Amygdala (tissue), 56 donors: ENCODE results near the gene CHID1.

Experiments used
- DNase-seq, 56 donors: peaks; one replicate each; lab custom pipeline; 2025; lab: John Stamatoyannopoulos, UW

The CHID1 gene

GRCh38 chr11:853682-854448 lies 56.7 kb downstream of the CHID1 start:
- no peak for DNase-seq

DNA sequence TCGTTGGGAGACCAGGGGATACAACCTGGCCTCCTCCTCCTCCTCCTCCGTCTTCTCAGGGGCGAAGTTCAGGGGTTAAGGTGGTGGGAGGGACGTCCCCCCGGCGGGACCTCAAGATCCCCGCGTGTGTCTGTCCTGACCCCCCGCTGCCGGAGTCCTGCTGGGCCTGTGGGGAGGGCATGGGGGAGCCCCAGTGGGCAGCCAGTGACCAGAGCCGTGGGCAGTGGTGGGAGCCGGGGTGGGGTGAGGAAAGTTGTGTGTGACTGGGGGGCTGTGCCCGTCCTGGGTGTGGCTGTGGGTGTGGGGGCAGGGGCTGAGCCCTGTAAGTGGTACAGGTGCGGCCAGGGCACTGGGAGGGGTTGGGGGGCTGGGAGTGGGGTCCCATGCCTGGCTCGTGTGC lies 57.8 kb downstream of the CHID1 start:
- no peak for DNase-seq

- no peak for DNase-seq
Measured at GRCh38 chr11:850775-851763, 59.5 kb downstream of the CHID1 start.

DNA sequence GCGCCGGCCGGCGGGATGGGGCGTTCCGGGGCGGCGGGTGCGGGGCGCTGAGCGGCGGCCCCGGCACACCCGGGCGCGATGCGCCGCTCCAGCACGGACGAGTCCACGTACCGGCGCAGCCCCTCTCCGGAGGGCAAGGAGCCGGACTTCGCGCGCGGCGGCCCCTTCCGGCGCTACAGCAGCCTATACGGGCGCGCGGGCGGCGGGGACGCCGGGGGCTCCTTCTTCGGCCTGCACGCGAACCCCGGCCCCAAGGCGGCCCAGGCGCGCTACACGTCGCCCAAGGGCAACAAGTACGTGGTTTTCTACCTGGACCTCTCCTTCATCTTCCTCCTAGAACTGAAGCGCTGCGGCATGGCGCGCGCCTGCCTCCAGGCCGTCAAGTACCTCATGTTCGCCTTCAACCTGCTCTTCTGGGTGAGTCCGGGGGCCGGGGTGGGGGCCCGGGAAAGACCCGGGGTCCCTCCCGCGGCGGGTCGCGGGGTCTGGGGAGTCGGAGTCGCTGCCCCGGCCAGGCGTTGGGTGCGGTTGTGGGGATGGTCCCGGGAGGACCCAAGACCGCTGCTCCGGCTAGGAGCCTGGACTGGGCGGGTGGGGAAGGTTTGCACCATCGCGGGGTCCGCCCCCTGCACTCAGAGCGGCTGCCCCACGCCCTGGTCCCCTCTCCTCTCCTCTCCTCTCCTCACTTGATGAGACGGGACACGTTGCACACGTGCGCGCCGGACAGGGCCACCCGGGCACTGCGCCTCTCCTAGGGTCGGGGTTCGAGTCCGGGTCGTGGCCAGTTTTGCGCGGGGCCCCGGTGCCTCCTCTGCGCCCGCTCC lies 60.4 kb downstream of the CHID1 start:
- DNase-seq = no peak

- peak in 3 of 56 donors; percentile 30 to 45 (median 43) for DNase-seq
Measured at GRCh38 chr11:849104-849824, 61.3 kb downstream of the CHID1 start.

- peak in 8 of 56 donors; percentile 20 to 57 (median 31) for DNase-seq
Measured at GRCh38 chr11:848380-848931, 62.2 kb downstream of the CHID1 start.

- no peak for DNase-seq
Measured at GRCh38 chr11:847876-848275, 62.7 kb downstream of the CHID1 start.

DNA sequence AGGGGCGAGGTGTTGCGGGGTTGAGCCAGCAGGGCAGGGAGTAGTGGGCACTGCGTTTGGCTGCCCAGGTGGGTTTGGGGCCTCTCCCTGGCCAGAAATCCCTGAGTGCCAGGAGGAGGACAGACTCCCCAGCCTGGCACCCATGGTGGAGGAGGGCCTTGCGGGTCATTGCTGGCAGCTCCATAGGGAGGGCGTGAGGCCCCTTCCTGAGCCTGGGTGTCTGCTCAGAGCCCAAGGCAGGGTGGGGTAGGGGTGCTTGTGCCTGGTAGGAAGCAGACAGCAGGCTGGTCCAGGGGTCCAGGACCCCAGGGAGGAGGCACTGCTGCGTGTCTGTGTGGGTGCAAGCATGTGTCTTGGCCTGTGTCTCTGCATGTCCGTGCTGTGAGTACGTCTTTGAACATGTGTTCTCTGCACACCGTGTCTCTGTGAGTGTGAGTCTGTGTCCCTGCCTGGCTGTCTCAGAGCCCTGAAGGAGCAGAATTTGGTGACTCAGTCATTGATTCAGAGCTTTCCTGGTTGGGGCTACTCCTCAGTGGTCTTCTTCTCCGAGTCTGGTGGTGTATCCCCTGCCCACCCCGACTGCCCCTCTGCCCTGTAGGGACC lies 64.0 kb downstream of the CHID1 start:
- no peak for DNase-seq

GRCh38 chr11:845872-846495 lies 64.6 kb downstream of the CHID1 start:
- DNase-seq = no peak

DNA sequence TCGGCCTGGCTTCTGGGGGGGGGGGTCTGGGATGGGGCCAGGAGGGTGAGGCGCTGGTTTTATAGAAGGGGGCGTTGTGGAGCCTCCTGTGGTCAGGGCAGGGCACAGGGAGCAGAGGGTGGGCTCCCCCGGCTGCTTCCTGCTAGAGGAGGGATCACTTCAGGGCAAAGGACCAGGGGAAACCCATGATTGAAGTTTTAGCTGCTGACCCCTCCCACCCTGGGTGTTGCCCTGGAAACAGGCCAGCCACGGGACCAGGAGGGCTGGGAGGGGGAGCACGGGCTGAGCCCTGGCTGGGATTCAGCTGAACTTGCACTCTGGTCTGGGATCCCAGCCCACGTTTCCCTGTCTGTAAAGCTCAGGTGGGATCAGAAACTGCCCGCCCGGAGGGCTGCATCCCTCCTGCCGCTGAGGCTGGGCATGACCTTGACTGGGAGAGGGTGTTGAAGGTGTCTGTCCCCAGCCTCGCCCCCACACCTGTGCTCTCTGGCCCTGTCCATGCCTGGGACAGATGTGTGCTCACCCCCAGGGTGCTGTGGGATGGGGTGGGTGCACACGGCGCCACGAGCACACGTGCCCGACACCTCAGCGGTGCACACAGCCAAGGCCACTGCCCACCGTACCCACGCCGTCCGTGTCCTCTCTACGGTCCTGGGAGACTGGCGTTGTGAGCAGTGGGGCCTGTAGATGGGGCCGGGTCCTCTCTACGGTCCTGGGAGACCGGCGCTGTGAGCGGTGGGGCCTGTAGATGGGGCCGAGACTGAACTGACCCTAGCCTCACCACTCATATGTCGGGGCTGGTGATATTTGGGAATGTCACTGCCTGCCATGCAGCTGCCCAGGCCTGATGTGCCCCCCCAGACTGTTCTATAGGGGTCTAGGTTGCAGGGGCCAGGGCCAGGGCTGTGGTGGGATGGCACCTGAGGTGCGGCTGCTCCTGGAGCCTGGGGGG lies 65.6 kb downstream of the CHID1 start:
- DNase-seq = peak in 14 of 56 donors; percentile 25 to 57 (median 39)

DNA sequence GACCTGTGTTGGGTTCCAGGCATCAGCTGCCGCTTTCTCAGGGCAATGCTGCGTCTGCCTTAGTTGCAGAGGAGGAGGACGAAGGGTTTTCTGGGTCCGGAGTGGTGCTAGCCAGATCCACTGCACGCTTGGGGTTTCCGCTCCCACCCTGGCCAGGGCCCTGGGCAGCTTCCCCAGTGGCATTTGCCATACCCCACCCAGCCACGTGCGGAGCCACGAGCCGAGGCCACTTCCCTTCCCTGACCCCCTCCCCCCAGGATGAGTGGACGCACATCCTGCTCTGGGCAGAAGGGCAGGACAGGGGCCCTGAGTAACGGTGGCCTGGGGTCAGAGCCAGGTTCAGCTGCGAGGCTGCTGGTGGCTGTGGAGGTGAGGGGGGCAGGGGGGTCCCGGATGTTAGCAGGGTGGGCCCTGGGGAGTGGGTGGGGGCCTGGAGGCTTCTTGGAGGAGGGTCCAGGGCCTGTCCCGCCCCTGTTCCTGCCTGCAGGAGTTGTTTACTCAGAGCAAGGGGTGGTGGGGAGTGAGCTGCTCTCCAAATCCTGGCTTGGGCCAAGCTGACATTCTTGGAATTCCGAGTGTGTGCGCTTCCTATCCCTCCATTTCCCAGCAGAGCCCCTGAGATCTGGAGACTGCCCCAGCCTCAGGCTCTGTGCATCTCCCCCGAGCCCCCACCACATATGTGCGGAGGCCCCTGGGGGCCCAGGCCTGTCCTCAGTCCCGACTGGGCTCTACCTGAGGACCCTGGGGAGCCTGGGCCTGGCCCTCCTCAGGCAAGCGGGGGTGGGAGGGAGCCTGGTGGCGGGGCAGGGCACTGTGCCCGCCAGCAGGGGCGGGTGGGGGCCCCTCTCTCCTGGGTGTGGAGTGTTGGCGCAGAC lies 66.6 kb downstream of the CHID1 start:
- DNase-seq = peak in 5 of 56 donors; percentile 22 to 45 (median 34)

DNA sequence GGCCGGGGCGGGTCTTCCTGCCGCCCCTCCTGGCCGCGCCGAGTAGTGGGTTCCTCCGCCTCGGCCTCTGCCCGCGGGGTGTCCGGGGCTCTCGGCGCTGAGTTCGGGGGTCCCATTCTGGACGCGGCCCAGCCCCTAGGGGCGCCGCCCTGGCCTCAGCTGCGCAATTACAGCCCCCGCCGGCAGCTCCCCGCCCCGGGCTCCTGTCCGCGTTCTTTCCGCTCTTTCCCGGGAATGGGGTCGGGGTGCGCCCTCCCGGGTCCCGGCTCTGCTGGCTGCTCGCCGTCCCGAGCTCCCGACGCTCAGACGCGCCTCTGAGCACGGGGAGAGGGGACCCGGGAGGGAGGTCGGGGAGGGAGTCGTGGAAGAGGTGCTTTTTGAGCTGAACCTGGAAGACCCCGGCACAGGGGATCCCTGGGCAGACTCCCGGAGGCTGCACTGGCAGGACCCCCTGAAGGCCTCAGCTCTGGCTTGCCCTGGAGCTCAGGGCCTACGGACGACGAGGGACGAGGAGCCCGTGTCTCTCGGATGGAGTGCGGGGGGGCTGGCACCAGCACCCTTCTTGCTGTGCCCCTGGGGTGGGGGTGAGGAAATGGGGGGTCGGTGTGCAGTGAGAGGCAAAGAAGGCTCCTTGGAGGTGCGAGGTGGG lies 67.4 kb downstream of the CHID1 start:
- no peak for DNase-seq

- peak in 55 of 56 donors; percentile 19 to 96 (median 82) for DNase-seq
Measured at GRCh38 chr11:842370-843002, 68.1 kb downstream of the CHID1 start, which contains the start of the genes POLR2L and TSPAN4. Gene POLR2L, minus strand, starts transcription at chr11:842529. Its CDS starts 21 bp downstream, at chr11:842508. Gene TSPAN4, plus strand, starts transcription at chr11:842852. Its CDS starts 7,453 bp downstream, at chr11:850305.

- no peak for DNase-seq
Measured at GRCh38 chr11:841981-842369, 68.6 kb downstream of the CHID1 start.
